Measurements from ENCODE around the gene UPP2.

The UPP2 gene

GRCh38 chr2:158113741-158114295, 12.1 kb downstream of the UPP2 start:
- no peak for DNase-seq

GRCh38 chr2:158114516-158114915, 12.8 kb downstream of the UPP2 start:
- no peak for DNase-seq

- DNase-seq: no peak
Measured at GRCh38 chr2:158115202-158115767, 13.6 kb downstream of the UPP2 start.

GRCh38 chr2:158116936-158117335, 15.3 kb downstream of the UPP2 start:
- no peak for DNase-seq

- no peak for DNase-seq
Measured at GRCh38 chr2:158120102-158120501, 18.4 kb downstream of the UPP2 start.

GRCh38 chr2:158120664-158121641, 19.3 kb downstream of the UPP2 start:
- DNase-seq: no peak

- no peak for DNase-seq
Measured at GRCh38 chr2:158124896-158125295, 23.2 kb downstream of the UPP2 start.

- DNase-seq: no peak
Measured at GRCh38 chr2:158125756-158126498, 24.3 kb downstream of the UPP2 start.

- DNase-seq: no peak
Measured at GRCh38 chr2:158127380-158127804, 25.7 kb downstream of the UPP2 start.

- DNase-seq: no peak
Measured at GRCh38 chr2:158128168-158128973, 26.7 kb downstream of the UPP2 start.

- DNase-seq: no peak
Measured at GRCh38 chr2:158129037-158129436, 27.4 kb downstream of the UPP2 start.

GRCh38 chr2:158130832-158131473, 29.3 kb downstream of the UPP2 start:
- no peak for DNase-seq

- DNase-seq: peak; percentile 20
Measured at GRCh38 chr2:158131483-158131912, 29.8 kb downstream of the UPP2 start.

- DNase-seq: no peak
Measured at GRCh38 chr2:158131919-158132566, 30.4 kb downstream of the UPP2 start.

- DNase-seq: no peak
Measured at GRCh38 chr2:158134055-158134454, 32.4 kb downstream of the UPP2 start.

- no peak for DNase-seq
Measured at GRCh38 chr2:158134655-158135054, 33.0 kb downstream of the UPP2 start.

GRCh38 chr2:158135096-158135495, 33.4 kb downstream of the UPP2 start:
- DNase-seq: no peak

GRCh38 chr2:158138255-158138654, 36.6 kb downstream of the UPP2 start:
- DNase-seq: no peak

- no peak for DNase-seq
Measured at GRCh38 chr2:158140201-158140600, 38.5 kb downstream of the UPP2 start.

- no peak for DNase-seq
Measured at GRCh38 chr2:158142165-158142564, 40.5 kb downstream of the UPP2 start.

Measured in retina (tissue), 1 donor.